ENCODE measurements around the gene AKT1. TPM values are rescaled to one million over a fixed set of nuclear protein-coding genes. Genes with fewer than 3 reads are reported as not detected.
A peak's percentile ranks its signal among the peaks of the same experiment; 100 is the strongest.

The AKT1 gene
- total and polyA plus RNA-seq, 2 of the 4 experiments (the other 2 are of a cell fraction), result 193 to 221 TPM

- Histone ChIP-seq H2AFZ (replicated peaks; ENCODE audit: low read length, poor library complexity) (no peak overlapping the region), H2BK120ac (ENCODE audit: low read depth, low read length) (no peak overlapping the region), H3K27ac (ENCODE audit: insufficient read depth, low read length) (no peak overlapping the region), H3K18ac (ENCODE audit: low read depth, low read length) (no peak overlapping the region), H3K9me3 (ENCODE audit: control insufficient read depth, insufficient read depth, low read length) (no peaks in the 10 kb centered on the region), H3K14ac (replicated peaks; ENCODE audit: low read depth, low read length) (no peak overlapping the region), H4K5ac (ENCODE audit: low read depth, low read length) (no peak overlapping the region), H4K8ac (ENCODE audit: low read depth in 2 of 2, low read length in 2 of 2) (no peak overlapping the region), H2BK20ac (ENCODE audit: low read depth, low read length) (no peak overlapping the region), H3K36me3 (ENCODE audit: control insufficient read depth, insufficient read depth, low read length) (peaks cover 4% of the 10 kb centered on the region; the same call in 1 of the 2 replicates), H2BK15ac (ENCODE audit: low read depth, low read length) (no peak overlapping the region), H4K91ac (ENCODE audit: insufficient read depth, low read depth, low read length) (no peak overlapping the region), H3K56ac (ENCODE audit: extremely low read depth, insufficient read depth, low read length) (no peak overlapping the region), H4K20me1 (ENCODE audit: insufficient read depth, low read length) (peaks cover 19% of the 10 kb centered on the region), H3K4me1 (ENCODE audit: control insufficient read depth, insufficient read depth, low read length) (peaks cover 23% of the 10 kb centered on the region), H3K9me1 (ENCODE audit: insufficient read depth, low read length) (no peaks in the 10 kb centered on the region), H2AK9ac (replicated peaks; ENCODE audit: low read depth, low read length, poor library complexity) (peak overlapping the region; percentile 80), H3K79me1 (ENCODE audit: low read depth in 1 of 2, low read length in 2 of 2) (peaks cover 12 to 21% of the 10 kb centered on the region in 2 experiments; a peak in 2 of 4 replicates), H2BK5ac (ENCODE audit: low read depth, low read length, poor library complexity, severe bottlenecking) (no peak overlapping the region), H2AK5ac (ENCODE audit: low read depth, low read length) (0 out of 2 replicates have a peak overlapping the region, but pooled peaks have one; percentile 9), H3K27me3 (ENCODE audit: control insufficient read depth, insufficient read depth, low read length) (no peaks in the 10 kb centered on the region; the same call in 1 of the 2 replicates), H3K4me3 (ENCODE audit: insufficient read depth, low read depth, low read length) (no peak overlapping the region), H3K9ac (ENCODE audit: low read depth, low read length) (no peak overlapping the region), H3K4me2 (ENCODE audit: low read depth, low read length) (no peak overlapping the region), H3K4ac (ENCODE audit: low read depth, low read length) (no peak overlapping the region), H3K23ac (ENCODE audit: low read depth, low read length) (no peak overlapping the region)
- no peak for DNase-seq
- intact Hi-C loops (cut with micrococcal nuclease) (no loop called here), in situ Hi-C loops (cut with MboI; ENCODE audit: low sequenced_read_pairs) (no loop called here), dilution Hi-C loops (cut with HindIII; ENCODE audit: low sequenced_read_pairs, unreplicated experiment) (no loop called here)
- no peak for ATAC-seq (ENCODE audit: low read depth)
- ChIA-PET POLR2A (ENCODE audit: unreplicated experiment) (no interaction called here), CTCF (no interaction called here)
- no TSS peak for BruUV-seq (replicated peaks)
- WGBS, 2 experiments (ENCODE audit: extremely low coverage in 2 of 2, insufficient read length in 1 of 2), result 91% methylated on average over 8 of the region's 25 CpGs; no CpG with 5 or more reads in 1 of the 2 experiments
- TF ChIP-seq RCOR1 (IDR thresholded peaks at IDR 0.05; ENCODE audit: insufficient replicate concordance, low read length) (no peak), MAFK (IDR thresholded peaks at IDR 0.05; ENCODE audit: low read depth, low read length) (no peak), BHLHE40 (IDR thresholded peaks at IDR 0.05; ENCODE audit: low read depth, low read length) (no peak), ELK1 (IDR thresholded peaks at IDR 0.05; ENCODE audit: borderline replicate concordance, low read depth, low read length) (no peak), SMC3 (IDR thresholded peaks at IDR 0.05; ENCODE audit: low read depth, low read length) (no peak), NFE2L2 (IDR thresholded peaks at IDR 0.05; ENCODE audit: low read depth, low read length) (no peak), RAD21 (IDR thresholded peaks at IDR 0.05; ENCODE audit: low read length) (no peak), CHD1 (IDR thresholded peaks at IDR 0.05; ENCODE audit: low read depth, low read length) (no peak), MXI1 (IDR thresholded peaks at IDR 0.05; ENCODE audit: borderline replicate concordance, low read depth, low read length) (no peak), POLR2A (IDR thresholded peaks at IDR 0.05; ENCODE audit: low read depth, low read length) (no peak), FOS (IDR thresholded peaks at IDR 0.05; ENCODE audit: low read depth, low read length) (no peak), MAZ (IDR thresholded peaks at IDR 0.05; ENCODE audit: borderline replicate concordance, low read depth, low read length) (no peak), RFX5 (IDR thresholded peaks at IDR 0.05; ENCODE audit: low read depth, low read length) (no peak)
- TF ChIP-seq, protein P1, sequence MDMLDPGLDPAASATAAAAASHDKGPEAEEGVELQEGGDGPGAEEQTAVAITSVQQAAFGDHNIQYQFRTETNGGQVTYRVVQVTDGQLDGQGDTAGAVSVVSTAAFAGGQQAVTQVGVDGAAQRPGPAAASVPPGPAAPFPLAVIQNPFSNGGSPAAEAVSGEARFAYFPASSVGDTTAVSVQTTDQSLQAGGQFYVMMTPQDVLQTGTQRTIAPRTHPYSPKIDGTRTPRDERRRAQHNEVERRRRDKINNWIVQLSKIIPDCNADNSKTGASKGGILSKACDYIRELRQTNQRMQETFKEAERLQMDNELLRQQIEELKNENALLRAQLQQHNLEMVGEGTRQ (IDR thresholded peaks at IDR 0.05; ENCODE audit: low read depth, low read length), result no peak
- TF ChIP-seq, protein P2, sequence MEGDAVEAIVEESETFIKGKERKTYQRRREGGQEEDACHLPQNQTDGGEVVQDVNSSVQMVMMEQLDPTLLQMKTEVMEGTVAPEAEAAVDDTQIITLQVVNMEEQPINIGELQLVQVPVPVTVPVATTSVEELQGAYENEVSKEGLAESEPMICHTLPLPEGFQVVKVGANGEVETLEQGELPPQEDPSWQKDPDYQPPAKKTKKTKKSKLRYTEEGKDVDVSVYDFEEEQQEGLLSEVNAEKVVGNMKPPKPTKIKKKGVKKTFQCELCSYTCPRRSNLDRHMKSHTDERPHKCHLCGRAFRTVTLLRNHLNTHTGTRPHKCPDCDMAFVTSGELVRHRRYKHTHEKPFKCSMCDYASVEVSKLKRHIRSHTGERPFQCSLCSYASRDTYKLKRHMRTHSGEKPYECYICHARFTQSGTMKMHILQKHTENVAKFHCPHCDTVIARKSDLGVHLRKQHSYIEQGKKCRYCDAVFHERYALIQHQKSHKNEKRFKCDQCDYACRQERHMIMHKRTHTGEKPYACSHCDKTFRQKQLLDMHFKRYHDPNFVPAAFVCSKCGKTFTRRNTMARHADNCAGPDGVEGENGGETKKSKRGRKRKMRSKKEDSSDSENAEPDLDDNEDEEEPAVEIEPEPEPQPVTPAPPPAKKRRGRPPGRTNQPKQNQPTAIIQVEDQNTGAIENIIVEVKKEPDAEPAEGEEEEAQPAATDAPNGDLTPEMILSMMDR (conservative IDR thresholded peaks at IDR 0.05; ENCODE audit: low read depth, low read length), result no peak
These were observed 69.6 kb downstream of the AKT1 start for GRCh38 chr14:104725772-104726548.
